ENCODE results near the gene IFT52.

Gene IFT52

GRCh38 chr20:43662943-43663655 is 72.4 kb downstream of the IFT52 start:
- Histone ChIP-seq H3K36me3 (ENCODE audit: control insufficient read depth in 5 of 5, insufficient read depth in 5 of 5, low read length in 5 of 5) (no peaks in the 10 kb centered on the region), H3K9me3 (ENCODE audit: control insufficient read depth in 5 of 5, low read length in 5 of 5) (no peaks in the 10 kb centered on the region), H3K4me1 (ENCODE audit: control insufficient read depth in 5 of 5, insufficient read depth in 5 of 5, low read length in 5 of 5) (peaks cover 0 to 12% (median 9%) of the 10 kb centered on the region in 5 donors), H3K27me3 (ENCODE audit: control insufficient read depth in 5 of 5, insufficient read depth in 4 of 5, low read length in 5 of 5) (peaks cover 3 to 15% (median 6%) of the 10 kb centered on the region in 5 donors), H3K4me3 (ENCODE audit: low read depth in 1 of 5, low read length in 5 of 5) (no peak overlapping the region), H3K27ac (ENCODE audit: low read depth, low read length) (no peak overlapping the region), H3K9ac (ENCODE audit: low read length in 5 of 5) (no peak overlapping the region)

- Histone ChIP-seq H3K4me1 (ENCODE audit: control insufficient read depth in 5 of 5, insufficient read depth in 5 of 5, low read length in 5 of 5) (peaks cover 0 to 12% (median 9%) of the 10 kb centered on the region in 5 donors), H3K36me3 (ENCODE audit: control insufficient read depth in 5 of 5, insufficient read depth in 5 of 5, low read length in 5 of 5) (no peaks in the 10 kb centered on the region), H3K27ac (ENCODE audit: low read depth, low read length) (no peak overlapping the region), H3K9me3 (ENCODE audit: control insufficient read depth in 5 of 5, low read length in 5 of 5) (no peaks in the 10 kb centered on the region), H3K27me3 (ENCODE audit: control insufficient read depth in 5 of 5, insufficient read depth in 4 of 5, low read length in 5 of 5) (peaks cover 6 to 28% (median 17%) of the 10 kb centered on the region in 5 donors), H3K9ac (ENCODE audit: low read length in 5 of 5) (no peak overlapping the region), H3K4me3 (ENCODE audit: low read depth in 1 of 5, low read length in 5 of 5) (no peak overlapping the region)
These were observed 74.9 kb downstream of the IFT52 start for GRCh38 chr20:43665466-43666176.

DNA sequence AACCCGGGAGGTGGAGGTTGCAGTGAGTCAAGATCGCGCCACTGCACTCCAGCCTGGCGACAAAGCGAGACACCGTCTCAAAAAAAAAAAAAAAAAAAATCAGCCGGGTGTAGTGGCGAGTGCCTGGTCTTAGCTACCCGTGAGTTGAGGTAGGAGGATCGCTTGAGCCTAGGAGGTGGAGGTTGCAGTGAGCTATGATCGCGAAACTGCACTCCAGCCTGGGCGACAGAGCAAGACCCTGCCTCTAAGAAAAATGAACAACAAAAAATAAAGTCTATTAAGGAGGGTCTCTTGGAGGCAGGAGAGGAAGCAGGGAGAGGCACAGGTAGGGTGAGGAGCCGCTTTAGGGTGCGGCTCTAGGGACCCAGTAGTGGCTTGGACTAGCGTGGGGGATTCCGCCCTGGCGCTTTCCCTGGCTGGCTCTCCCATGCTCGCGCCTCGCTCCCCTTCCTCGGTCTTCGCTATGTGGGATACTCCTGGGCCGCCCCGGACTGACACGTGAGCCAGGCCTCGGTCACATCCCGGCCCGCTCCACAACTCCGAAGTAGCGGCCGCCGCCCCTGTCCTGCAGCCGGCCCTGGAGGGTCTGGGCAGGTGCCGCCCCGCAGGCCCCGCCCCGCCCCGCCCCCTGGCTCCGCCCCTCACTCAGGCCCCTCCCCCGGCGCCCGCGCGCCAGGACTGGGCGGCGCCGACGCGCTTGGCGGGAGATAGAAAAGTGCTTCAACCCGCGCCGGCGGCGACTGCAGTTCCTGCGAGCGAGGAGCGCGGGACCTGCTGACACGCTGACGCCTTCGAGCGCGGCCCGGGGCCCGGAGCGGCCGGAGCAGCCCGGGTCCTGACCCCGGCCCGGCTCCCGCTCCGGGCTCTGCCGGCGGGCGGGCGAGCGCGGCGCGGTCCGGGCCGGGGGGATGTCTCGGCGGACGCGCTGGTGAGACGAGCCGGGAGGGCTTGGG is 75.9 kb downstream of the IFT52 start, which contains the start of gene MYBL2:
TSS of gene MYBL2 (plus strand) at position 739 of the 953 bp plus-strand sequence. CDS start at position 909, 170 bp downstream.
- Histone ChIP-seq H3K27ac (ENCODE audit: low read depth, low read length) (no peak within 1 kb of the TSS), H3K27me3 (ENCODE audit: control insufficient read depth in 5 of 5, insufficient read depth in 4 of 5, low read length in 5 of 5) (peaks cover 6 to 28% (median 17%) of the 10 kb centered on the region in 5 donors), H3K9me3 (ENCODE audit: control insufficient read depth in 5 of 5, low read length in 5 of 5) (no peaks in the 10 kb centered on the region), H3K4me3 (ENCODE audit: low read depth in 1 of 5, low read length in 5 of 5) (peak within 1 kb of the TSS in 3 of 5 donors; percentile 15 to 50 (median 50)), H3K4me1 (ENCODE audit: control insufficient read depth in 5 of 5, insufficient read depth in 5 of 5, low read length in 5 of 5) (peaks cover 0 to 12% (median 9%) of the 10 kb centered on the region in 5 donors), H3K36me3 (ENCODE audit: control insufficient read depth in 5 of 5, insufficient read depth in 5 of 5, low read length in 5 of 5) (no peaks in the 10 kb centered on the region), H3K9ac (ENCODE audit: low read length in 5 of 5) (no peak within 1 kb of the TSS)

DNA sequence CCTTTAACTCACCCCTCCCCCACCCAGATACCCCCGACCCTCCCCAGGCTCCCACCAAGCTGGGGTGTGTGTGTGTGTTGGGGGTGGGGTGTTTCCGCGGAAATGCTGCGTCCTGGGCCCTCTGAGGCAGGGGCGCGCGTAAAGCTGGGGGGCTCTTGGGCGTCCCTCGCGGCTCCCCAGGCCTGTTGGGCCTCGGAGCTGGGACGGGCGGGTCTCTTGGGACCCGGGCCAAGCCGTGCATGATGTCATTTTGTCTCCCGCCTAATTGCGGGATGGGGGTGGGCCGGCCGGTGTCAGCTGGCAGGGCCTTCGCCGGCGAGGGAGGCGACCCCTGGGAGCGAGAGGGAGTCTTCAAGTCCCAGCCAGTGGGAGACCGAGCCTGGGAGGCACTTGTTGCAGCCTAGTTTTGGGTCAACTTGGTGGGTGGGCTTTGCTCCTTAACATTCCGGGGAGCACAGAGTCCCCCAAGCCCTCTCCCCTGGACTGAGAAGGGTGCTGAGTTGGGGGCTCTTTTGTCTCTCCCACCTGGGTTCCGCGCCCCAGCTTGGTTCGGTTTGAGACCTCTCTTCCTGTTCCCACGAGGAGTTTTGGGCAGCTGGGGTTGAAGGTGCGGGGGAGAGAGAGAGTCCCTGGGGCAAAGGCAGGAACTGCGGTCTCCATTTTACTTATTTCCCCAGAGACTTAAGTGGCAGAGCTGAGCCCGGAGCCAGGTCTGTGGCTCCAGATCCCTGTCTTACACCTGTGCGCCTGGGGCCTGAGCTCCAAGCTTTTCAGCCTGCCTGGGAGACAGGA is 76.8 kb downstream of the IFT52 start:
- Histone ChIP-seq H3K27ac (ENCODE audit: low read depth, low read length) (no peak overlapping the region), H3K9me3 (ENCODE audit: control insufficient read depth in 5 of 5, low read length in 5 of 5) (no peaks in the 10 kb centered on the region), H3K27me3 (ENCODE audit: control insufficient read depth in 5 of 5, insufficient read depth in 4 of 5, low read length in 5 of 5) (peaks cover 6 to 28% (median 17%) of the 10 kb centered on the region in 5 donors), H3K36me3 (ENCODE audit: control insufficient read depth in 5 of 5, insufficient read depth in 5 of 5, low read length in 5 of 5) (no peaks in the 10 kb centered on the region), H3K4me1 (ENCODE audit: control insufficient read depth in 5 of 5, insufficient read depth in 5 of 5, low read length in 5 of 5) (peaks cover 0 to 12% (median 9%) of the 10 kb centered on the region in 5 donors), H3K4me3 (ENCODE audit: low read depth in 1 of 5, low read length in 5 of 5) (peak overlapping the region in 1 of 5 donors; percentile 15), H3K9ac (ENCODE audit: low read length in 5 of 5) (no peak overlapping the region)

DNA sequence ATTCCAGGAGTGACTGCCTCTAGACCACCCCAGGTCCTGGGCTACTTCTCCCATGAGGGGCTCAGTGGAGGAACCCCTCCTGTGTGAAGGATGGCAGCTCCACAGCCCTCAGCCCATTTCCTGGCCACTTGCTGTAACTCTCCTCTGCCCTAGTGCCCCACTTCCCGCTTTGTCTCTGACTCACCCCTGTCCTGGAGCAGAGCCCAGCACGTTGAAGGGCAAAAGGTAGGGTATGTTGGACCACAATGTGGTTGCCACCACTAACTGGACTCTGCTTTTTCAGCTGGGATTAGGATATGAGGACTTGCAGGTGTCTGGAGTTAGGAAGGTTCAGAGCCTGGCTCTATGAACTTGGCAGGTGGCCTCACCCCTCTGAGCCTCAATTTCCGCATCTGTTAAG is 78.6 kb downstream of the IFT52 start:
- Histone ChIP-seq H3K27ac (ENCODE audit: low read depth, low read length) (no peak overlapping the region), H3K4me1 (ENCODE audit: control insufficient read depth in 5 of 5, insufficient read depth in 5 of 5, low read length in 5 of 5) (peaks cover 0 to 12% (median 9%) of the 10 kb centered on the region in 5 donors), H3K9ac (ENCODE audit: low read length in 5 of 5) (no peak overlapping the region), H3K4me3 (ENCODE audit: low read depth in 1 of 5, low read length in 5 of 5) (no peak overlapping the region), H3K9me3 (ENCODE audit: control insufficient read depth in 5 of 5, low read length in 5 of 5) (no peaks in the 10 kb centered on the region), H3K27me3 (ENCODE audit: control insufficient read depth in 5 of 5, insufficient read depth in 4 of 5, low read length in 5 of 5) (peaks cover 6 to 28% (median 17%) of the 10 kb centered on the region in 5 donors), H3K36me3 (ENCODE audit: control insufficient read depth in 5 of 5, insufficient read depth in 5 of 5, low read length in 5 of 5) (no peaks in the 10 kb centered on the region)

DNA sequence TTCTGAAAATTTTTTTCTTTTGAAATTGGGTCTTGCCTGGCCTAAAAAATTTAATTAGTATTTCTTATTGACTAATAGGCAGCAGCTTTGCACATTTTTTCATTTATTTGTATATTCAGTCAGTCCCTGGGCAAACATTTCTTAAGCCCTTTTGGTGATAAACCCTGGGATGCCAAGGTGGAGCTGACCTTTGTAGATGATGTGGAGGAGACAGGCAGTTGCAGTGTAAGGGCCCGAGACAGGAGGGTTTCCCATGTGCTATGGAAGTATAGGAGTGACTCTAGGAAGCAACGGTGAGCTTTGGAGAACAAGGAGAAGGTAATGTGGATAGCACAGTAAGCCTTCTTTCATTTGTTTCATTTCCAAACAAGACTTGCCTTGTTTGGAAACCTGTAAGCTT is 79.7 kb downstream of the IFT52 start:
- peaks cover 0 to 12% (median 9%) of the 10 kb centered on the region in 5 donors for H3K4me1 ChIP-seq (ENCODE audit: control insufficient read depth in 5 of 5, insufficient read depth in 5 of 5, low read length in 5 of 5)
- peaks cover 6 to 28% (median 17%) of the 10 kb centered on the region in 5 donors for H3K27me3 ChIP-seq (ENCODE audit: control insufficient read depth in 5 of 5, insufficient read depth in 4 of 5, low read length in 5 of 5)
- no peak overlapping the region for H3K4me3 ChIP-seq (ENCODE audit: low read depth in 1 of 5, low read length in 5 of 5)
- H3K36me3 ChIP-seq (ENCODE audit: control insufficient read depth in 5 of 5, insufficient read depth in 5 of 5, low read length in 5 of 5), result no peaks in the 10 kb centered on the region
- no peak overlapping the region for H3K9ac ChIP-seq (ENCODE audit: low read length in 5 of 5)
- no peaks in the 10 kb centered on the region for H3K9me3 ChIP-seq (ENCODE audit: control insufficient read depth in 5 of 5, low read length in 5 of 5)
- H3K27ac ChIP-seq (ENCODE audit: low read depth, low read length), result no peak overlapping the region

GRCh38 chr20:43676368-43676767 is 85.6 kb downstream of the IFT52 start:
- Histone ChIP-seq H3K9me3 (ENCODE audit: control insufficient read depth in 5 of 5, low read length in 5 of 5) (no peaks in the 10 kb centered on the region), H3K36me3 (ENCODE audit: control insufficient read depth in 5 of 5, insufficient read depth in 5 of 5, low read length in 5 of 5) (no peaks in the 10 kb centered on the region), H3K27ac (ENCODE audit: low read depth, low read length) (no peak overlapping the region), H3K4me1 (ENCODE audit: control insufficient read depth in 5 of 5, insufficient read depth in 5 of 5, low read length in 5 of 5) (peaks cover 0 to 12% (median 7%) of the 10 kb centered on the region in 5 donors), H3K9ac (ENCODE audit: low read length in 5 of 5) (no peak overlapping the region), H3K4me3 (ENCODE audit: low read depth in 1 of 5, low read length in 5 of 5) (no peak overlapping the region), H3K27me3 (ENCODE audit: control insufficient read depth in 5 of 5, insufficient read depth in 4 of 5, low read length in 5 of 5) (no peaks in the 10 kb centered on the region)

- no peaks in the 10 kb centered on the region for H3K27me3 ChIP-seq (ENCODE audit: control insufficient read depth in 5 of 5, insufficient read depth in 4 of 5, low read length in 5 of 5)
These were observed 90.2 kb downstream of the IFT52 start for GRCh38 chr20:43680981-43681380.

DNA sequence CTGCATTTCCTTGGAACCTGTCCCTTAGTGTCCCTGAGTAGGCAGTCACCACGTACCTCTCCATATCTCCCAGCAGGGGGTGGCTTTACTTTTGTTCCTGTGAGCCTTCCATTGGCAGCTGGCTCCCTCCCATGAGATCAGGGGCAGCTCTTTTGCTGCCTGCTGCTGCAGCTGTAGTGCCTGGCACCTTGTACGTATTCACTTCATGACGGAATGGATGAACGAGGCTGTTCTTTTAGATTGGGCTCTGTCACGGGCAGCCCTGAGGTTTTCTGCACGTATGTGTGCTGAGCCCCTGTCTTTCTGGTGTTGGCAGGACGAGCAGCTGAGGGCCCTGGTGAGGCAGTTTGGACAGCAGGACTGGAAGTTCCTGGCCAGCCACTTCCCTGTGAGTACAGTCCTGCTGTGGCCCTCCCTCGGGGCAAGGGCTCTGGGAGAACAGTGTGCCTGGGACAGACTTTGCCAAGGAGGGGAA is 90.8 kb downstream of the IFT52 start:
- peak overlapping the region in 4 of 5 donors; percentile 47 to 66 (median 56) for H3K4me3 ChIP-seq (ENCODE audit: low read depth in 1 of 5, low read length in 5 of 5)
- H3K36me3 ChIP-seq (ENCODE audit: control insufficient read depth in 5 of 5, insufficient read depth in 5 of 5, low read length in 5 of 5), result no peaks in the 10 kb centered on the region
- H3K9me3 ChIP-seq (ENCODE audit: control insufficient read depth in 5 of 5, low read length in 5 of 5), result no peaks in the 10 kb centered on the region
- H3K27me3 ChIP-seq (ENCODE audit: control insufficient read depth in 5 of 5, insufficient read depth in 4 of 5, low read length in 5 of 5), result no peaks in the 10 kb centered on the region
- peaks cover 0 to 25% (median 20%) of the 10 kb centered on the region in 5 donors for H3K4me1 ChIP-seq (ENCODE audit: control insufficient read depth in 5 of 5, insufficient read depth in 5 of 5, low read length in 5 of 5)
- no peak overlapping the region for H3K27ac ChIP-seq (ENCODE audit: low read depth, low read length)
- peak overlapping the region in 1 of 5 donors; percentile 23 for H3K9ac ChIP-seq (ENCODE audit: low read length in 5 of 5)

More at GRCh38 chr20:43680981-43681380, 90.2 kb downstream of the IFT52 start:
- Histone ChIP-seq H3K36me3 (ENCODE audit: control insufficient read depth in 5 of 5, insufficient read depth in 5 of 5, low read length in 5 of 5) (no peaks in the 10 kb centered on the region), H3K9ac (ENCODE audit: low read length in 5 of 5) (no peak overlapping the region), H3K27ac (ENCODE audit: low read depth, low read length) (no peak overlapping the region), H3K4me3 (ENCODE audit: low read depth in 1 of 5, low read length in 5 of 5) (peak overlapping the region in 4 of 5 donors; percentile 47 to 66 (median 56)), H3K4me1 (ENCODE audit: control insufficient read depth in 5 of 5, insufficient read depth in 5 of 5, low read length in 5 of 5) (peaks cover 0 to 25% (median 20%) of the 10 kb centered on the region in 5 donors), H3K9me3 (ENCODE audit: control insufficient read depth in 5 of 5, low read length in 5 of 5) (no peaks in the 10 kb centered on the region)
